HG03342 (cell line): ENCODE data around the gene OR11A1.

ENCODE experiments used
- ATAC-seq: cut with Tn5 transposase; IDR thresholded peaks from one replicate; pipeline ENCODE4 v1.9.1; 2021; ENCODE audit warnings: mild to moderate bottlenecking, moderate library complexity; ENCODE audit not compliant: unreplicated experiment

OR11A1 gene

GRCh38 chr6:29456971-29457370, at the start of gene OR11A1, which contains the start of gene OR2H1:
TSS of gene OR11A1 (minus strand) at chr6:29457071. CDS start at chr6:29427641, 29,430 bp downstream.
TSS of gene OR2H1 (plus strand) at chr6:29457155. CDS start at chr6:29461770, 4,615 bp downstream.
- no peak for ATAC-seq

GRCh38 chr6:29506446-29507067, 49.7 kb upstream of the OR11A1 start:
- ATAC-seq, result no peak

GRCh38 chr6:29505808-29506207, 48.9 kb upstream of the OR11A1 start:
- ATAC-seq, result no peak

- no peak for ATAC-seq
Observed at GRCh38 chr6:29504961-29505360, 48.1 kb upstream of the OR11A1 start.

GRCh38 chr6:29502597-29502996, 45.7 kb upstream of the OR11A1 start:
- ATAC-seq, result no peak

GRCh38 chr6:29502181-29502580, 45.3 kb upstream of the OR11A1 start:
- ATAC-seq, result no peak

- ATAC-seq, result no peak
Observed at GRCh38 chr6:29501106-29501505, 44.2 kb upstream of the OR11A1 start.

GRCh38 chr6:29500594-29500993, 43.7 kb upstream of the OR11A1 start:
- ATAC-seq, result no peak

- no peak for ATAC-seq
Observed at GRCh38 chr6:29499704-29500103, 42.8 kb upstream of the OR11A1 start.

- ATAC-seq, result no peak
Observed at GRCh38 chr6:29496961-29497360, 40.1 kb upstream of the OR11A1 start.

- ATAC-seq, result no peak
Observed at GRCh38 chr6:29495571-29495970, 38.7 kb upstream of the OR11A1 start.

GRCh38 chr6:29494131-29494530, 37.3 kb upstream of the OR11A1 start:
- no peak for ATAC-seq

- no peak for ATAC-seq
Observed at GRCh38 chr6:29493261-29493660, 36.4 kb upstream of the OR11A1 start.

- ATAC-seq, result no peak
Observed at GRCh38 chr6:29491574-29491973, 34.7 kb upstream of the OR11A1 start.

GRCh38 chr6:29490552-29490951, 33.7 kb upstream of the OR11A1 start:
- ATAC-seq, result no peak

GRCh38 chr6:29490055-29490454, 33.2 kb upstream of the OR11A1 start:
- ATAC-seq, result no peak

- no peak for ATAC-seq
Observed at GRCh38 chr6:29489286-29489685, 32.4 kb upstream of the OR11A1 start.

GRCh38 chr6:29488874-29489273, 32.0 kb upstream of the OR11A1 start:
- ATAC-seq, result no peak

- ATAC-seq, result no peak
Observed at GRCh38 chr6:29487660-29488059, 30.8 kb upstream of the OR11A1 start, which contains the start of gene MAS1L. TSS of gene MAS1L (minus strand) at chr6:29487956. CDS start at chr6:29487902, 54 bp downstream.

GRCh38 chr6:29487131-29487530, 30.3 kb upstream of the OR11A1 start:
- ATAC-seq, result no peak

GRCh38 chr6:29486577-29486976, 29.7 kb upstream of the OR11A1 start:
- no peak for ATAC-seq

GRCh38 chr6:29483735-29484134, 26.9 kb upstream of the OR11A1 start:
- no peak for ATAC-seq

GRCh38 chr6:29483186-29483585, 26.3 kb upstream of the OR11A1 start:
- no peak for ATAC-seq
